GM19452 (cell line): ENCODE data around the gene PDK2.

Source experiments
- ATAC-seq: cut with Tn5 transposase; IDR thresholded peaks from one replicate; pipeline ENCODE4 v1.9.1; 2021; ENCODE audit not compliant: unreplicated experiment

PDK2 gene

GRCh38 chr17:50099003-50099402 is 3.9 kb downstream of the PDK2 start:
- no peak for ATAC-seq

DNA sequence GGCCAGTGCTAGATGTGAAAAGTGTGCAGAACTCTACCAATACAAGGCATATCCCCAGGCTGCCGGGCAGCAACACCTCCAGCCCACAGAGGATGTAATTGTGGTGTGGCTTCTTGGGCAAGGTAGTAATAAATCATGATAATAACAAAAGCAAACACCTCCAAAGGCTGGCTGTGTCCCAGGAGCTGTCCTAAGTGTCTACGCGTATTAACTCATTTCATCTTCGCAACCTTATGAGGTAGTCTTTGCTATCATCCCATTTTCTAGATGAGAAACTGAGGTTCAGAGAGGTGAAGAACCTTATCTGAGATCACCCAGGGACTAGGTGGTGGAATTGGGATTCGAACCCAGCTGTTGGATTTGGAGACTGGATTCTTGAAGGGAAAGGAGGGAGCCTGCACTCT is 5.3 kb downstream of the PDK2 start:
- ATAC-seq, result no peak

GRCh38 chr17:50100921-50101345 is 5.8 kb downstream of the PDK2 start:
- no peak for ATAC-seq

DNA sequence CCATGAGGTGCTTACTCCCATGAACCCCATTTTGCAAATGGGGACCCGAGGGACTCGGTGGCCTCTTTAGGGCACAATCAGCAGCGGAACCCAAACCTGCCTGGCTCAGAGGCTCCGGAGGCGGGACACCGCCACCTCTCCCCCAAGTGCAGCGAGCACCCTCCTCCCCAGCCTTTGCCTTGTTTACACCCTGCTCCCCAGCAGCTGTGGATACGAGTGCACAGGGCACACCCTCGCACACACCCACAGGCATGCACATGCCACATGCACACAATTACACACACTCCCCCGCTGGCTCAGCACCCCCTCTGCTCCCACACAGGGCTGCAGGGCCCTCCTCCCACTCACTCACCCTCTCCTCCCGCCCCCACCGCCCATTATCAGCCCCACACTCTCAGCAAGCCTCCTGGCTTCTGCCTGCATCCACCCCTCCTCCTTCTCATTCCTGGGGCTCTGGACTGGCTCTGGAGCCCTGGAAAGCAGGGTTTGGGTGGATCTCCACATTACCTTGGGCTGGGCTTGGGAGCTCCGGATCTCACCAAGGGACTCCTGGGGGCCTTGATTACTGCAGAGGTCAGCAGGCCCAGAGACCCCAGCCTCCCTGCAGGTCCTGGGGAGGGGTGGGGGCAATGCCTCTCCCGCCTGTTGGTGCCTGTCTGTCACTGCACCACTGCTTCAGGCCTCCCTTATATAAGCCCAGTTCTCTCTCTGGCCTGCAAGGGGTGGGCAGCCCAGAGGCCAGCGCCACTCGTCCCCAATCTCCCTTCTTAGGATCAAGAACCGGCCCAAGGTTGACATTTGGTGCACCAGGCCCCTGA is 6.4 kb downstream of the PDK2 start:
- no peak for ATAC-seq

GRCh38 chr17:50102164-50102991 is 7.2 kb downstream of the PDK2 start:
- no peak for ATAC-seq

DNA sequence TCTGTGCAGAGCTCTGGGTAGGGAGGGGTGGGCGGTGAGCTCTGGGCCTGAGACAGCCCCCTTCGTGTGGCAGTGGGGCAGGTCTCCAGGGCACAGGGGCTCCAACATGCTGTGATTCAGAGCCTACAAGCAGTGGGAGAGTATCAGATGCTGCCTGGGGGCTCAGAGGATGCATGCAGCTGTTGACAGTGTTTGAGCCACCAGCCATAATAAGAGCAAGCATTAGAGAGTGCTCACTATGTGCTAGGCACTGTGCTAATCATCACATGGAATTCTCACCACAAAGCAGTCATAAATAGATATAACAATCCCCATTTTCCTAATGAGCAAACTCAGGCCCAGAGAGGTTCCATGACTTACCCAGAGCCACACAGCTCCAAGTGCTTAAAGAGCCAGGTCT is 8.1 kb downstream of the PDK2 start:
- ATAC-seq, result no peak

- ATAC-seq, result no peak
Measured at GRCh38 chr17:50103941-50104340, 8.8 kb downstream of the PDK2 start.

DNA sequence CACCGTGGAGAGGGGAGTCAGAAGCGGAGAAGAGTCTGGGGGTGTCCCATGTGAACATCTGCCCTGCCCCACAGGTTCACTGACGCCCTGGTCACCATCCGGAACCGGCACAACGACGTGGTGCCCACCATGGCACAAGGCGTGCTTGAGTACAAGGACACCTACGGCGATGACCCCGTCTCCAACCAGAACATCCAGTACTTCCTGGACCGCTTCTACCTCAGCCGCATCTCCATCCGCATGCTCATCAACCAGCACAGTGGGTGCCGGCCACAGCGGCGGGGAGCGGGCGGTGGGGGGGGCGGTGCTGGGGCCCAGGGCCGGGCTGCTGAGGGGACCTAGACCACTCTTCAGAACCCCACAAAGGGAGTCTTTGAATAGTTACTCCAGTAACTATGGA is 10.7 kb downstream of the PDK2 start:
- no peak for ATAC-seq

GRCh38 chr17:50106393-50107131 is 11.4 kb downstream of the PDK2 start:
- no peak for ATAC-seq

DNA sequence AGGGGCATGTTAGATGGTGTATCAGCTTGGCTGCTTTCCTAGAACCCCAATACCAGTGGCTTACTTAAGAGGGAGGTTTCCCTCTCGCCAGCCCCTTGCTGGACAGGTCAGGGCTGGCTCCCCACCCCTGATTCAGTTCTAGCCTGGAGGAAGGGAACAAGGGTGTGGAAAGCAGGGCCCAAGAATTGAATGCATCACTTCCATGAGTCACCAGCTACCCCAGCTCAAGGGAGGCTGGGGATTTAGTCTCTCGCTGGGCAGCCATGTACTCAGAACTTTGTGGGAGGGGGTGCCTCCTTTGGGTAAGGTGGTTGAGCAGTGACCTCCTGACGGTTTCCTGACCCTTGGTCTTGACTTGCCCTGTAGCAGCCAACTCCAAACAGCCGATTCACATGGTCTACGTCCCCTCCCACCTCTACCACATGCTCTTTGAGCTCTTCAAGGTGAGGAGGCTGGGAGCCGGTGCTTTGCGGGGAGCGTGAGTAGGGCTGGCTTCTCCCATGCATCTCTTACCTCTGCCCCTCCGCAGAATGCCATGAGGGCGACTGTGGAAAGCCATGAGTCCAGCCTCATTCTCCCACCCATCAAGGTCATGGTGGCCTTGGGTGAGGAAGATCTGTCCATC is 12.8 kb downstream of the PDK2 start:
- ATAC-seq, result no peak

DNA sequence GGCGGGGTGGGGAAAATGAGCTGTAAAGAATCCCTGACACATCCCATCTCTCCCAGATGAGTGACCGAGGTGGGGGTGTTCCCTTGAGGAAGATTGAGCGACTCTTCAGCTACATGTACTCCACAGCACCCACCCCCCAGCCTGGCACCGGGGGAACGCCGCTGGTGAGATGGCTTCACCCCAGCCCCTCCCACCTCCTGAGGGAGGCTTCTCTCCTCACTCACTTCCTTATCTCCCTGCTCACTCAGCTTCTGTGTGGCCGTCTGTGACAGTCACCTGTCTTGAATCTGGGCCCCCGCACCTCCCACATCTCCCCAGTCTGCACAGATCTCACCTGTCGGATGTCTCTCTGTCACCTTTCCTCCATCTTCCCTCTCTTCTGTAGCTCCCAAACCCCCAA is 13.4 kb downstream of the PDK2 start:
- no peak for ATAC-seq

GRCh38 chr17:50109207-50109606 is 14.1 kb downstream of the PDK2 start:
- no peak for ATAC-seq

DNA sequence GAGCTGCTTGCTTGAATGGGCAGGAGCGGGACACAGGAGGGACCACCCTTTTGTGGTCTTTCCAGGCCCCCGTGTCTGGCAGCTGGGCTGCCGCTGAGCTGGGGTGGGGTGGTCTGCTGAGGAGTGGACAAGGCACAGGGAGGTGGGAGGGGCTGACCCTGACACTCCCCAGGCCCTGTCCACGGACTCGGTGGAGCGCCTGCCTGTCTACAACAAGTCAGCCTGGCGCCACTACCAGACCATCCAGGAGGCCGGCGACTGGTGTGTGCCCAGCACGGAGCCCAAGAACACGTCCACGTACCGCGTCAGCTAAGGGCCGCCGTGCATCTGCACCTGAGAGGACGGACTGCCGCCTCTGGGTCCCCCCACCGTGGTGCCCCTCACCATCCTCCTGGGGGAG is 14.6 kb downstream of the PDK2 start:
- no peak for ATAC-seq

DNA sequence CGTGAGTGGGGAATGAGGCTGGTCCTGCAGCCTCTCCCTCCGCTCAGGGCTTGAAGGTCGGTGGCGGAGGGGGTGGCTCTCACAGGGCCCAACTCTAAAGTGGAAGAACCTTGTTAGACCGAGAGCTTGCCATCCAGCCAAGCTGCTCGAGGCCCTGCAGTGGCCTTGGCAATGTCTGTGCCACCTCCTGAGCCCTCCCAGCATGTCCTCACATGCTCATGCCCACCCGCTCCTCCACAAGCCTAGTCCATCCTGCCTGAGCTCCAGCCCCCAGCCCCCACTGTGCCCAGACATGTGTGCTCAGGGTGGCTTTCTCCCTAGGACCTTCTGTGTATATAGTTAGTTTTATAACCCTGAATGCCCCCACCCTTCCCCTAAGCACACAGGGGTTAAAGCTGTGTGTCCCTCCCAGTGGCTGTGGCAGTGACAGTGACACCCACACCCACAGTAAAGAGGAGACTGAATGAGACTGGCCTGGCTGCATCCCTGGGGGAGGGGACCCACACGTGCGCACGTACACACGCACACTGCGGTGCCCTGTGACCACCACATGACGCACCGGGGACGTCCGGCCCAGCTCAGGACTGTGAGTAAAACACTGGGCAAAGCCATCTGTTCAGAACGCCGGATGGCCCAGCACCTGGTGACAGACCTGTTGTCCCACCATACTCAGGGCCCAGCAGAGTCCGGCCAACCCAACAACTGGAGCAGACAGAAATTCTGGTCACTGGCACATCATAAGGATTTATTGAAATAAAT is 15.6 kb downstream of the PDK2 start:
- no peak for ATAC-seq

DNA sequence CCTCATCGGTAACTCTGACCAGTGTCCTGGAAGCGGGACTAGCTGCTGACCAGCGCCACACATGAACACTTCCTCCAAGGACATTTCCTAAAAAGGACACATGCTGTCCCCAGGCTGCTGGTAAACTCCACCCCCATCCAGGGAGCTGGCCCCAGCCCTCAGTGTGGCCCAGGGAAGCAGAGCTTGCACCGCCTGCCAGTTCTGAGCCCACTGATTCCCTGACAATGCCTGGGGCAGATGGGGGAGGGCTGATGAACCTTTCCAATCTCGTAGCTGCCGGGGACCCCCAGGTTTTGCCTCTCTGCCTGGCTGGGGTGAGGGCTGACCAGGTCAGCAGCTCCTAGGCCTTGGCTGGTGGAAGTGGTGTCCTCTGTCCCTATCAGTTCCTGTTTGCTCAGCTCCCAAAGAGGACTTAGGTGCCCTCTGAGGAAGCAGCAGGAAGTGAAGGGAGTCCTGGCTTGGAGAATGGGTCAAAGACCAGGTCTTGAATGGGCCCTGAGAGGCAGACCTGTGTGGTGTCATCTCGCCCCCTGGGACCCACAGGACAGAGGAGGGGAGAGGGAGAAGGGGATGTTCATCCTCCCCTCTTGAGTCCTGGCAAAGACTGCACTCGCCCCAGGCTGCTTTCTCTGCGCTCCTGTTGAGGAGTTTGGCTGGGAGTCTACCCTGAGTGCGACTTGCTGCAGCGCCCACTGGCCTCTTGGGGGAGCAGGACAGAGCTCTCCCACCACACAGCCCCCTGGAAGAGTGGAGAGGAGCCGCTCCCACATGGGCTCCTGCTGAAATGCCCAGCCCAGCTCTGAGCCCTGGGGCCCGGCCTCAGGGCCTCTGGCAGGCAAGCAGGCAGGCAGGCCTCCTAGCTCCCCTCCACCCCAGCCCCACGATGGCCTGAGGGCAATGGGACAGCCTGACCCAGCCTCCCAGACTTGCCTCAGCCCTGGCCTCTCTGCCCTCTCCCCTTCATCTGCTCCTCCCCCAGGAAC is 16.8 kb downstream of the PDK2 start:
- ATAC-seq, result no peak

DNA sequence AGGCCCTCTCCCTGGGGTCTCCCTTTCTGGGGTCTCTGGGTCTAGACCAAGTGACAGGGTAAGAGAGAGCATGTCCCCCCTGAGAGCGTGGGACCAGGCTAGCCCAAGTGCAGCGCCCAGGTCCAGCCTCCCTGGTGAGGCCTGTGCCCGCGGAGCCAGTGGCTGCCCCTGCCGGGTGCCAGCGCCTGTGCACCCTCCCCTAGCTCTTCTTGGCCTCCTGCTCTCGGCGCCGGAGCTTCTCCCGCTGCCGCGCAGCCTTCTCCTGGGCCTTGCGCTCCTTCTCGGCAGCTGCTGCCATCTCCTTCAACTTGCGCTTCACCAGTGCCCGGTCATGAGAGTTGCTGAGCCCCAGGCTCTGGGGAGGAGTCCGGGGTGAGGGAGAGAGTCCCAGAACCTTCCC is 17.5 kb downstream of the PDK2 start:
- ATAC-seq, result no peak

DNA sequence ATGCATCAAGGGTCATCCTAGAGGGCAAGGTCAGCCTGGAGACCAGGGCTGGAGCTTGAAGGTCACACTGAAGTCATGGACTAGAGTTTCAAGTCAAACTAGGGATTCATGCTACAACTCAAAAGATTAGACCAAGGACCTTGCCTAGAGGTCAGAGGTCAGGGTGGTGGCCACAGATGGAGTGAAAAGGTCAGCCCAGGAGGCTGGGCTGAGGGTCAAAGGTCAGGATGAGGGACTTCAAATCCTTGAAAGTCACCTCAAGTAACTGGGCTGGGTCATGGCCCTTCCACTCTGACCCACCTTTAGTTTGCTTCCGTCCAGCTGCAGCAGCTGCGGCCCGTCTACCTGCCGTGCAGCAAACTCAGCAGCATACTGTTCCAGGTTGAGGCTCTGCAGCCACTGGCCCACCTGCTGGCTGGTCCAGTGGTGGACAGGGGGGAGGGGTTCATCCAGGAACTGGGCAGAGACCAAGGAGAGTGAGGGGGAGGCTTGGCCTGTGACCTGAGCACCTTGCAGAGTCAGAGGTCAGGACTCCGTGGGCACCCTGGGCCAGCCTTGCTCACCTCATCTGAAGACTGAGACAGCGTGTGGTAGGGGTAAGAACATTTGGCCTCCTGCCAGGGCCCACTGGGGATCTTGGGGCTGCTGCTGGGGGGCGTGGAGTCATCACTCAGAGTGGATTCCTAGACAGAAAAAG is 18.6 kb downstream of the PDK2 start:
- no peak for ATAC-seq

DNA sequence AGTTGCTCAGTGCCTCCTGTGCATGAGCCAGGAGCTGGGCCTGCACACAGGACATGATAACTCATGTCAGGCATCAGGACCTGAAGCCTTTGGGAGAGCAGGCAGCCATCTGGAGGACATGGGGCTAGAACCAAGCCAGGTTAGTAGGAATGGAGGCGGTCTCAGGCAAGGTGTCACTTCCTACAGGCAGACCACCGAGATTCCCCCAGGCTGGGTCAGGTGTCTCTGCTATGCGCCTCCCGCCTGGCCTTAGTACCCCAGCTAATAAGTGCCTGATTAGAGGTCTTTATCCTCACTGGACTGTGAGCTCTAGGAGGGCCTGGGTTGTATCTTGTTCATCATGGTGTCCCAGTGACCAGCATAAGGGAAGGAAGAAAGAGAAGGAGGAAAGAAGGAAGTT is 19.2 kb downstream of the PDK2 start:
- ATAC-seq, result no peak
